NB4 (cell line): ENCODE measurements around the gene SAV1.
"Not testable (repeated sequence)": the region's sequence is repeated elsewhere in the genome, so short reads cannot be mapped to it uniquely, and the experiment has no call there.

Experiments
- DNase-seq: peaks from one replicate; pipeline ENCODE4 v3.0.0; 2010; ENCODE audit warnings: low read depth
- H3K4me3 ChIP-seq: one replicate; pipeline ENCODE4 v1.5.1; 2011; ENCODE audit warnings: mild to moderate bottlenecking, low read depth, low read length, moderate library complexity
- MYC ChIP-seq: IDR thresholded peaks from 2 replicates; pipeline ENCODE4 v1.6.1; 2011; ENCODE audit warnings: low read depth, low read length
- POLR2A ChIP-seq: IDR thresholded peaks from 2 replicates; pipeline ENCODE4 v1.6.1; 2011; ENCODE audit warnings: mild to moderate bottlenecking; ENCODE audit not compliant: insufficient read length; ENCODE audit errors: extremely low read depth
- TF ChIP-seq, protein P1 (sequence below): IDR thresholded peaks from 2 replicates; pipeline ENCODE4 v1.6.1; 2011; ENCODE audit warnings: low read depth, low read length
- TF ChIP-seq, protein P2 (sequence below): IDR thresholded peaks from one replicate; pipeline ENCODE4 v1.5.1; 2012; ENCODE audit warnings: low read depth, low read length

SAV1 gene

DNA sequence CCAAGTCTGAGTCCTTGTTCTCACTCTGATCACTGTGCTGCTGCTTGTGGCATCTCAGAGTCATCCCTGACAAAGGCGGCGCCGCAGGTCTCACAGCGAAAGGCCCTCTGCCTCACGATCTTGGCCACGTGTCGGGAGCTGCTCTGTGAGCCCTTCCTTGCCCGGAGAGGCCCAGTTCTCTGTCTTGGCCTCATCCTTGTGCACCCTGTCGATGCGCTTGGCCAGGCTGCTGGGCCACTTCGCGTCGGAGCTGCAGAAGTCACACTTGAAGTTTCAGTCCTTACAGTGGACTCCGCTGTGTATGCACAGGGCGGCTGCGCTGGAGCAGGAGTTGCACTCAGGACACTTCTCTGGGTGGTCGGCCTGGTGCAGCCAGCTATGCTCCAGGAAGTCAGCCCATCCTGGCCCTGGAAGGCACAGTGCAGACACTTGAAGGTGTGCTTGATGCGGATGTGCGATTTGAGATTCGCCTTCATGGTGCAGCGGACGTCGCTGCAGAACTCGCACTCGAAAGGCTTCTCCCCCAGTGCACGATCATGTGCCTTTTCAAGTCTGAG is 36.4 kb upstream of the SAV1 start:
- H3K4me3 ChIP-seq = no peak overlapping the region
- no peak for DNase-seq
- no peak for TF ChIP-seq POLR2A
- TF ChIP-seq, protein P1, sequence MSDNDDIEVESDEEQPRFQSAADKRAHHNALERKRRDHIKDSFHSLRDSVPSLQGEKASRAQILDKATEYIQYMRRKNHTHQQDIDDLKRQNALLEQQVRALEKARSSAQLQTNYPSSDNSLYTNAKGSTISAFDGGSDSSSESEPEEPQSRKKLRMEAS = no peak
- no peak for TF ChIP-seq MYC
- TF ChIP-seq, protein P2, sequence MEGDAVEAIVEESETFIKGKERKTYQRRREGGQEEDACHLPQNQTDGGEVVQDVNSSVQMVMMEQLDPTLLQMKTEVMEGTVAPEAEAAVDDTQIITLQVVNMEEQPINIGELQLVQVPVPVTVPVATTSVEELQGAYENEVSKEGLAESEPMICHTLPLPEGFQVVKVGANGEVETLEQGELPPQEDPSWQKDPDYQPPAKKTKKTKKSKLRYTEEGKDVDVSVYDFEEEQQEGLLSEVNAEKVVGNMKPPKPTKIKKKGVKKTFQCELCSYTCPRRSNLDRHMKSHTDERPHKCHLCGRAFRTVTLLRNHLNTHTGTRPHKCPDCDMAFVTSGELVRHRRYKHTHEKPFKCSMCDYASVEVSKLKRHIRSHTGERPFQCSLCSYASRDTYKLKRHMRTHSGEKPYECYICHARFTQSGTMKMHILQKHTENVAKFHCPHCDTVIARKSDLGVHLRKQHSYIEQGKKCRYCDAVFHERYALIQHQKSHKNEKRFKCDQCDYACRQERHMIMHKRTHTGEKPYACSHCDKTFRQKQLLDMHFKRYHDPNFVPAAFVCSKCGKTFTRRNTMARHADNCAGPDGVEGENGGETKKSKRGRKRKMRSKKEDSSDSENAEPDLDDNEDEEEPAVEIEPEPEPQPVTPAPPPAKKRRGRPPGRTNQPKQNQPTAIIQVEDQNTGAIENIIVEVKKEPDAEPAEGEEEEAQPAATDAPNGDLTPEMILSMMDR = no peak

DNA sequence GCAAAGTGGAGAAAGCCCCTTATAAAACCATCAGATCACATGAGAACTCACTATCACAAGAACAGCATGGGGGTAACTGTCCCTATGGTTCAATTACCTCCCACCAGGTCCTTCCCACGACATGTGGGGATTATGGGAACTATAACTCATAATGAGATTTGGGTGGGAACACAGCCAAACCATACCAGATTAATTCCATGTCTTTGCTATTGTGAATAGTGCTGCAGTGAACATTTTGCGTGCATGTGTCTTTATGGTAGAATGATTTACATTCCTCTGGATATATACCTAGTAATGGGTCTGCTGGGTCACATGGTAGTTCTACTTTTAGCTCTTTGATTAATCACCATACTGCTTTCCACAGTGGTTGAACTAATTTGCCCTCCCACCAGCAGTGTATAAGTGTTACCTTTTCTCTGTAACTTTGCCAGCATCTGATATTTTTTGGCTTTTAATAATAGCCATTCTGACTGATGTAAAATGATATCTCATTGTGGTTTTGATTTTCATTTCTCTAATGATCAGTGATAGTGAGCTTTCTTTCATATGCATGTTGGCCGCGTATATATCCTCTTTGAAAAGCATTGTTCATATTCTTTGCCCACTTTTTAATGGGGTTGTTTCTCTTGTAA is 29.7 kb upstream of the SAV1 start:
- TF ChIP-seq, protein P2 = no peak
- TF ChIP-seq MYC = no peak
- no peak for DNase-seq
- no peak overlapping the region for H3K4me3 ChIP-seq

DNA sequence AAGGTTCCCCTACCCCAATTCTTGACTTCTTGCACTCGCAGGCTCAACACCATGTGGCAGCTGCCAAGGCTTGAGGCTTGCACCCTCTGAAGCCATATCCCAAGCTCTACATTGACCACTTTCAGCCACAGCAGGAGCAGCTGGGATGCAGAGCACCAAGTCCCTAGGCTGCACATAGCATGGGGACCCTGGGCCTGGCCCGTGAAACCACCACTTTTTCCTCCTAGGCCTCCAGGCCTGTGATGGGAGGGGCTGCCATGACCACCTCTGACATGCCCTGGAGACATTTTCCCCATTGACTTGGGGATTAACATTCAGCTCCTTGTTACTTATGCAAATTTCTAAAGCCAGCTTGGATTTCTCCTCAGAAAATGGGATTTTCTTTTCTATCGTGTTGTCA is 26.2 kb upstream of the SAV1 start:
- not testable (repeated sequence) for H3K4me3 ChIP-seq, DNase-seq

DNA sequence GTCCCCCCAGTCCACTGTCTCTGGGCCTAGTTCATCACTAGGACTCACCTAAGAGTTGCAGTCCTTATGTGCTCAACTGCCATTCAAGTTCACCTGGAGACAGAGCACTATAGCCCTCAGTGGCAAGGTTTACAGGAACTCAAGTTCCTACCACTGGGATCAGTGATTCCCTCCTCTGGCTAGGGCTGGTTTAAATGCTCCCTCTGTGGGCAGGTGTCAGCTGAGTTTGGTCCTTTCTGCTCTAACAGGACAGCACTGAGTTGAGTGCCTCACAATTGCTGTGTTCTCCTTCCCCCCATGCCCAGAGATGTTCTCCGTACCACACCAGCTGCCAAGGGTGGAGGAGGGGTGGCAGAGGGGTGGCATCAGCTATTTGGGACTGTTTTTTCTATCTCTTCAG is 20.8 kb upstream of the SAV1 start:
- no peak overlapping the region for H3K4me3 ChIP-seq
- DNase-seq = no peak
- no peak for TF ChIP-seq MYC
- TF ChIP-seq, protein P1 = no peak
- TF ChIP-seq, protein P2 = no peak
- no peak for TF ChIP-seq POLR2A

DNA sequence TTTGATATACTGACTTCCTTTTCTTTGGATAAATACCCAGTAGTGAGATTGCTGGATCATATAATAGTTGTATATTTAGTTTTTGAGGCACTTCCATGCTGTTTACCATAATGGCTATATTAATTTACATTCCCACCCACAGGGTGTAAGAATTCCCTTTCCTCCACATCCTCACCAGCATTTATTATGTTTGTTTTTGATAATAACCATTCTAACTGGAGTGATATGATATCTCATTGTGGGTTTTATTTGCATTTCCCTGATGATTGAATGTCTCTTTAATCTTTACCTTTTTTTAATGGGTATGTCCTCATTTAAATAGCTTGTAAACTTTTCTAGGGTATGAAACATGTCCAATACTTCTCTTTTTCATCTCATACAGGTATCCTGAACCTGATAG is 11.6 kb upstream of the SAV1 start:
- DNase-seq = no peak
- TF ChIP-seq POLR2A = no peak
- TF ChIP-seq MYC = no peak
- TF ChIP-seq, protein P2 = no peak
- TF ChIP-seq, protein P1 = no peak
- no peak overlapping the region for H3K4me3 ChIP-seq

DNA sequence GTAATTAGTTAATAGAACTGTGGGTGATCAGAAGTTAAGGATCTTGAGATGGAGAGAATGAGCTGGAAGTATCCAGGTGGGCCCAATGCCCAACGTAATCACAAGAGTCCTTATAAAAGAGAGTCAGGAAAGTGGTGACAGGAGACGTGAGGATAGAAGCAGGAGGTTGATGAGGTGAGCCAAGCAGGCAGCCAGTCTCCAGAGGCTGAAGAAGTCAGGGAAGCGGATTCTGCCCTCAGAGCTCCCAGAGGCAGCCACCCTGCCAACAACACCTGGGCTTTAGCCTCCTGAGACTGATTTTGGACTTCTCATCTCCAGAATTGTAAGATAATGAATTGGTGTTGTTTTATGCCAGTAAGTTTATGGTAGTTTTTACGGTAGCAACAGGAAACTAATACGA is 10.1 kb upstream of the SAV1 start:
- H3K4me3 ChIP-seq = no peak overlapping the region
- TF ChIP-seq, protein P1 = no peak
- TF ChIP-seq, protein P2 = no peak
- TF ChIP-seq MYC (no peak), POLR2A (no peak)
- DNase-seq = no peak
